Thoracic aorta (tissue), 2 donors: ENCODE data around the gene DSTN. TPM values are rescaled to one million over a fixed set of nuclear protein-coding genes. Genes with fewer than 3 reads are reported as not detected.

Source experiments
- ATAC-seq: fragments of 150-250 bp; one replicate; pipeline ENCODE4 v1.8.0; 2017; ENCODE audit warnings: low read depth; ENCODE audit not compliant: insufficient number of reproducible peaks, low FRiP score
- DNase-seq: peaks from one replicate; pipeline ENCODE4 v3.0.0-alpha.2; 2020; ENCODE audit warnings: low spot score
- H3K27ac ChIP-seq, 2 donors: fragments of 200-600 bp; sonication (generic); 1 replicate in 1 of 2; 2 replicates in 1 of 2; pipeline ENCODE4 v1.5.1; 2016; ENCODE audit warnings: mild to moderate bottlenecking in 2 of 2, moderate library complexity in 2 of 2
- H3K27me3 ChIP-seq: fragments of 200-600 bp; sonication (generic); replicated peaks from 2 replicates; pipeline ENCODE4 v1.6.0; 2016; ENCODE audit warnings: mild to moderate bottlenecking; ENCODE audit not compliant: insufficient read depth
- H3K36me3 ChIP-seq: fragments of 200-600 bp; sonication (generic); one replicate; pipeline ENCODE4 v1.5.1; 2016
- H3K4me1 ChIP-seq, 2 donors: fragments of 200-600 bp; sonication (generic); 1 replicate in 1 of 2; 2 replicates in 1 of 2; pipeline versions ENCODE4 v1.5.1 to v1.6.0; 2016; ENCODE audit warnings: low read depth in 2 of 2, mild to moderate bottlenecking in 1 of 2; ENCODE audit not compliant: control insufficient read depth in 1 of 2
- H3K4me3 ChIP-seq: fragments of 200-600 bp; sonication (generic); 2 replicates; pipeline ENCODE4 v1.5.1; 2016; ENCODE audit warnings: mild to moderate bottlenecking
- H3K9me3 ChIP-seq: fragments of 200-600 bp; sonication (generic); 2 replicates; pipeline ENCODE4 v1.5.1; 2016
- total RNA-seq, 2 donors: library from RNA; depleted of rRNA; stranded (reverse); fragments of >200 nt; gene quantifications; one replicate each; pipeline versions ENCODE4 v1.1.0 to v1.2.3, GENCODE V29; 2016
- TF ChIP-seq, protein P1 (sequence below): fragments of 200-600 bp; sonication (generic); IDR thresholded peaks from one replicate; pipeline ENCODE4 v1.5.1; 2019; ENCODE audit warnings: antibody characterized with exemption

The DSTN gene
- total RNA-seq, 2 donors from 2014 or later: 1,342 to 1,977 TPM

- TF ChIP-seq, protein P1, sequence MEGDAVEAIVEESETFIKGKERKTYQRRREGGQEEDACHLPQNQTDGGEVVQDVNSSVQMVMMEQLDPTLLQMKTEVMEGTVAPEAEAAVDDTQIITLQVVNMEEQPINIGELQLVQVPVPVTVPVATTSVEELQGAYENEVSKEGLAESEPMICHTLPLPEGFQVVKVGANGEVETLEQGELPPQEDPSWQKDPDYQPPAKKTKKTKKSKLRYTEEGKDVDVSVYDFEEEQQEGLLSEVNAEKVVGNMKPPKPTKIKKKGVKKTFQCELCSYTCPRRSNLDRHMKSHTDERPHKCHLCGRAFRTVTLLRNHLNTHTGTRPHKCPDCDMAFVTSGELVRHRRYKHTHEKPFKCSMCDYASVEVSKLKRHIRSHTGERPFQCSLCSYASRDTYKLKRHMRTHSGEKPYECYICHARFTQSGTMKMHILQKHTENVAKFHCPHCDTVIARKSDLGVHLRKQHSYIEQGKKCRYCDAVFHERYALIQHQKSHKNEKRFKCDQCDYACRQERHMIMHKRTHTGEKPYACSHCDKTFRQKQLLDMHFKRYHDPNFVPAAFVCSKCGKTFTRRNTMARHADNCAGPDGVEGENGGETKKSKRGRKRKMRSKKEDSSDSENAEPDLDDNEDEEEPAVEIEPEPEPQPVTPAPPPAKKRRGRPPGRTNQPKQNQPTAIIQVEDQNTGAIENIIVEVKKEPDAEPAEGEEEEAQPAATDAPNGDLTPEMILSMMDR: no peak
- ATAC-seq (no peak), DNase-seq (no peak)
- Histone ChIP-seq H3K27me3 (no peaks in the 10 kb centered on the region), H3K9me3 (no peaks in the 10 kb centered on the region), H3K4me3 (no peak overlapping the region), H3K4me1 (peaks cover 27 to 39% of the 10 kb centered on the region in 2 donors), H3K27ac (peak overlapping the region; percentile 57 to 68), H3K36me3 (peaks cover 32% of the 10 kb centered on the region)
Observed at GRCh38 chr20:17633850-17634500, 64.1 kb downstream of the DSTN start.

DNA sequence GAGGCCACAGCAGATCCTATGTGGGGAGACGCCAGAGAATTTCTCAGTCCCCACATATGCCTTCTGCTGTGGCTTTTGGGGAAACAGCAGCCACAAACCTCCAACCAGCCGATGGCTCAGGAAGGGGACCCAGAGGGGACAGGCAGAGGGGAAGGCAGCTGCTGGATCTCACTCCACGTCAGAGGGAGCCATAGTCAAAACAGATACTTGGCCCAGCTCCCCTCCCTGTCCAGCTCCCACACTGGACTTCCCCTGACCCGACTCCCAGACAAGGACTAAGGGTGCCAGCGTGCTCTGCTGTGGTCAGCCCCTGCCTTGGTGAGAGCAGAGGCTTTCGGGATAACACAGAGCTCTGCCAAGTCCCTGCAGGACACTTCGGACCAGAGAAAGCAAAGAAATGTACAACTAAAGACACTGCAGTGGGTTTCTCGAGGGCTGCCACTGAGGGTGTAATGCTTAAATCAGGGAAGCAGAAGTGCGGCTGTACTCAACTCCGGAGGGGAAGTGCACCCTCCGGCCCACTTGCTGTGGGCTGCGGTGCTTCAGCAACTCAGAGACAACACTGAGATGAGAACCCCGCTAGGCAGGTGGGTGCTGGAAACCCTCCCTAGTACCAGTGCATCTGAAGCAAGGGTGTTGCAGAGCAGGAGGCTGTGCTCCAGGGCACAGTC, 64.9 kb downstream of the DSTN start:
- H3K9me3 ChIP-seq: no peaks in the 10 kb centered on the region
- TF ChIP-seq, protein P1: no peak
- no peaks in the 10 kb centered on the region for H3K27me3 ChIP-seq
- peaks cover 27 to 42% of the 10 kb centered on the region in 2 donors for H3K4me1 ChIP-seq
- H3K36me3 ChIP-seq: peaks cover 29% of the 10 kb centered on the region
- ATAC-seq (no peak), DNase-seq (no peak)
- H3K4me3 ChIP-seq: no peak overlapping the region
- peak overlapping the region; percentile 57 to 68 for H3K27ac ChIP-seq

DNA sequence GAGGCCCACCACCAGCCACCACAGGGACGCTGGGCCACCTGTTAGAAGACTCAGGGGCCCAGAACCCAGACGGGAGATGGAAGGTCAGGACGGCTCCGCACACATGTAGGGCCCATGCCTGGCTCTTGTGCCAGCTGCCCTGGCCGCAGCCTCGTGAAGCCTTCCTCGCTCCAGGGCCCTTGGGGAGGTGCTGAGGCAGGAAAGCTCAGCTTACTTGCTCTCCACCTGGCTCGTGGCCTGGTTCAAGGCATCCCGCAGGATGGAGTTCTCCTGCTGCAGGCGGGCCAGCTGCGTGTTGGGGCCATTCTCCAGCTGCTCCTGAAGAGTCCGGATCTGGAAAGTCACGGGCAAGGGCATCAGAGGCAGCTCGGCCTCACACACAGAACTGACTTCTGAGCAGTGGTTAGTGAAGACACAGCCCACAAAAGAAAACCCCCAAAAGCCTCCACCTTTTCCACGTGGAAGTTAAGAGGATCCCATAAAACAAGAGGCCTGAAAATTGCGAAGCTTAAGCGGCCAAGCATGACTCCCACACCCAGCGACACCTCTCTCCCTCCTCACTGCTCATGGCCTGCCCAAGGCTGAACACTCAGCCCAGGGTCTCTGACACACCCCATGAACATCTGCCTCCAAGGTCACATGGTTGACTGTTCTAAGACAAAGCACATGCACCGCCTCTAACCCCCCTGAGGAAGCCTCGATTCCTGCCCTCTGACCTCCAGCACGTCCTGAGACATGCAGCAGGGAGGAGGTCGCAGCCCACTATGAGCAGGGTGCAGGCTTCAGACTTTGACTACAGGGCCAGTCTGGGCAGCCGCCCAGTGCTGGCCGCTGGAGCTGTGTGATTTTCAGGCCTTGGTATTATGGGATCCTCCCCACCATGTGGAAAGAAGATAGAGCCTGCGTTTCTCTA, 65.7 kb downstream of the DSTN start:
- Histone ChIP-seq H3K4me3 (no peak overlapping the region), H3K9me3 (no peaks in the 10 kb centered on the region), H3K36me3 (peaks cover 34% of the 10 kb centered on the region), H3K27me3 (no peaks in the 10 kb centered on the region), H3K4me1 (peaks cover 27 to 42% of the 10 kb centered on the region in 2 donors), H3K27ac (peak overlapping the region; percentile 57 to 68)
- DNase-seq (no peak), ATAC-seq (no peak)
- TF ChIP-seq, protein P1: no peak

- Histone ChIP-seq H3K27me3 (no peaks in the 10 kb centered on the region), H3K27ac (no peak overlapping the region), H3K4me3 (no peak overlapping the region), H3K36me3 (peaks cover 37% of the 10 kb centered on the region), H3K9me3 (no peaks in the 10 kb centered on the region), H3K4me1 (peaks cover 27 to 52% of the 10 kb centered on the region in 2 donors)
- DNase-seq (no peak), ATAC-seq (no peak)
- TF ChIP-seq, protein P1: no peak
Observed at GRCh38 chr20:17636523-17637412, 66.9 kb downstream of the DSTN start.
